Measurements from ENCODE around the gene NUF2. TPM values are rescaled to one million over a fixed set of nuclear protein-coding genes. Genes with fewer than 3 reads are reported as not detected.

Gene NUF2
- total and polyA plus RNA-seq, 2 of the 8 experiments (the other 6 are each of a cell fraction or from before 2014, with no cell fraction given) = 12.1 to 28.3 TPM

DNA sequence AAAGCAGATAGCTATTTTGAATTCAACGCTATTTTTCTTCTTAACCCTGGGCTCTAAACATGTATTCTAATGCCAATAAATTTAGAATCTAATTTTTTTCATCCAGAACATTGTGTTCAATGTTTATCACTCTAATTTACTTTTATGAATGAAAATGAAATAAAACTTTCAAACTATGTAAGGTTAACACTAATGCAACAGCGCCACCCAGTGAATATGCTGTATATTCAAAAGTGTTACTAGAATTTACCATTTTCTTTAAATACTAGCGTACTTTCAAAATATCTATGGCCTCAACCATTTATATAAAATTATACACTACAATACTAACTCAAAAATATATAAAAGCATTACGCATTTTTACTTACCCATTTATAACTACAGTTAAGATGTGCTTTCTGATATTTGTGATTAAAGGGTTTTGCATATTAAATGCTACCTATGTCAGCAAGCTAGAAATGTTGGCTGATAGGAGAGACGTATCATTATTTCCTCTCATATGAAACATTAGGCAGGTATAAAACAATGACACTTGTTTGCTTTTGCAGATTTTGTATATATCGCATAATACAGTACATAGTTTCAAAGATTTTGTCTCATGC is 5.9 kb upstream of the NUF2 start:
- H3K4ac ChIP-seq (replicated peaks; ENCODE audit: insufficient read length, low read depth, low read length) = no peak overlapping the region
- no peak for TF ChIP-seq SUZ12 (IDR thresholded peaks at IDR 0.05; ENCODE audit: low read length)
- peak in 1 of 2 experiments; percentile 75 for TF ChIP-seq RAD21 (IDR thresholded peaks at IDR 0.05 in 1 of 2, conservative IDR thresholded peaks at IDR 0.05 in 1 of 2; ENCODE audit: low read depth in 2 of 2, low read length in 2 of 2)
- TF ChIP-seq, protein P1, sequence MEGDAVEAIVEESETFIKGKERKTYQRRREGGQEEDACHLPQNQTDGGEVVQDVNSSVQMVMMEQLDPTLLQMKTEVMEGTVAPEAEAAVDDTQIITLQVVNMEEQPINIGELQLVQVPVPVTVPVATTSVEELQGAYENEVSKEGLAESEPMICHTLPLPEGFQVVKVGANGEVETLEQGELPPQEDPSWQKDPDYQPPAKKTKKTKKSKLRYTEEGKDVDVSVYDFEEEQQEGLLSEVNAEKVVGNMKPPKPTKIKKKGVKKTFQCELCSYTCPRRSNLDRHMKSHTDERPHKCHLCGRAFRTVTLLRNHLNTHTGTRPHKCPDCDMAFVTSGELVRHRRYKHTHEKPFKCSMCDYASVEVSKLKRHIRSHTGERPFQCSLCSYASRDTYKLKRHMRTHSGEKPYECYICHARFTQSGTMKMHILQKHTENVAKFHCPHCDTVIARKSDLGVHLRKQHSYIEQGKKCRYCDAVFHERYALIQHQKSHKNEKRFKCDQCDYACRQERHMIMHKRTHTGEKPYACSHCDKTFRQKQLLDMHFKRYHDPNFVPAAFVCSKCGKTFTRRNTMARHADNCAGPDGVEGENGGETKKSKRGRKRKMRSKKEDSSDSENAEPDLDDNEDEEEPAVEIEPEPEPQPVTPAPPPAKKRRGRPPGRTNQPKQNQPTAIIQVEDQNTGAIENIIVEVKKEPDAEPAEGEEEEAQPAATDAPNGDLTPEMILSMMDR (IDR thresholded peaks at IDR 0.05; ENCODE audit: control extremely low read depth in 1 of 3, insufficient read depth in 1 of 3, low read depth in 1 of 3, low read length in 3 of 3) = peak in 2 of 3 experiments; percentile 29 to 49; a peak in 2 of 4 replicates
- H2BK120ac ChIP-seq (replicated peaks; ENCODE audit: low read depth, low read length) = no peak overlapping the region
- H3K23ac ChIP-seq (ENCODE audit: insufficient read length) = no peak overlapping the region
- no peak overlapping the region for H3K27ac ChIP-seq (ENCODE audit: low read depth, low read length)
- no peaks in the 10 kb centered on the region for H3K79me1 ChIP-seq (ENCODE audit: low read depth, low read length)
- no peak overlapping the region for H2AK5ac ChIP-seq (ENCODE audit: low read depth, low read length)
- no peak overlapping the region for H4K91ac ChIP-seq (replicated peaks; ENCODE audit: insufficient read length, low read length)
- H2BK20ac ChIP-seq (ENCODE audit: low read length) = no peak overlapping the region
- no peak overlapping the region for H3K14ac ChIP-seq (ENCODE audit: insufficient read length)
- H3K27me3 ChIP-seq (replicated peaks in 1 of 4; ENCODE audit: control insufficient read depth in 3 of 4, extremely low read depth in 1 of 4, insufficient read depth in 3 of 4, low read length in 3 of 4) = no peaks in the 10 kb centered on the region
- H3K56ac ChIP-seq (replicated peaks; ENCODE audit: insufficient read length, low read depth, low read length) = no peak overlapping the region
- no peaks in the 10 kb centered on the region; a peak in 2 of 8 replicates for H3K36me3 ChIP-seq (ENCODE audit: control insufficient read depth in 2 of 4, insufficient read depth in 4 of 4, low read length in 3 of 4)
- H2BK5ac ChIP-seq (ENCODE audit: low read depth, low read length) = no peak overlapping the region
- FAIRE-seq (no peak), DNase-seq (ENCODE audit: low read depth in 1 of 2, low spot score in 2 of 2) (no peak)
- ChIA-PET CTCF (ENCODE audit: partially characterized antibody) (interaction anchor here (0.7 to 6.4 kb wide), 37 partner anchors 8 to 742 kb away, joined by 3 to 86 read pairs (median 6); partner anchors contain the start of genes CCDC190, RGS4 and RGS5), POLR2A (ENCODE audit: partially characterized antibody) (interaction anchor here (0.9 kb wide), 1 partner anchor 244 kb away, joined by 5 read pairs; no protein-coding TSS in a partner anchor)
- no peak overlapping the region for H2AFZ ChIP-seq (ENCODE audit: low read length)
- H2BK12ac ChIP-seq (ENCODE audit: low read depth, low read length) = no peak overlapping the region
- WGBS, 2 experiments (ENCODE audit: extremely low coverage in 1 of 2, insufficient coverage in 1 of 2, insufficient read length in 1 of 2, insufficient replicate concordance in 2 of 2, low coverage in 1 of 2, low lambda C conversion rate in 2 of 2, missing lambda C conversion rate in 1 of 2) = 45 to 100% methylated on average over 2 to 6 of the region's 6 CpGs
- H4K20me1 ChIP-seq (replicated peaks in 1 of 2; ENCODE audit: control insufficient read depth in 1 of 2, insufficient read depth in 2 of 2, low read length in 2 of 2) = peaks cover 2 to 4% of the 10 kb centered on the region in 2 experiments
- H3K4me1 ChIP-seq (replicated peaks in 1 of 4; ENCODE audit: control insufficient read depth in 3 of 4, insufficient read depth in 4 of 4, low read length in 3 of 4) = peaks cover 0 to 1% (median 0%) of the 10 kb centered on the region in 4 experiments; a peak in 1 of 7 replicates
- no peak overlapping the region for H4K8ac ChIP-seq (ENCODE audit: extremely low read depth, insufficient read depth, low read length)
- H3K4me3 ChIP-seq (ENCODE audit: extremely low read depth in 1 of 4, insufficient read depth in 2 of 4, low read depth in 3 of 4, low read length in 4 of 4) = no peak overlapping the region
- no peak overlapping the region for H3K9ac ChIP-seq (replicated peaks in 1 of 4; ENCODE audit: extremely low read depth in 1 of 4, low read depth in 3 of 4, low read length in 3 of 4)
- H3K4me2 ChIP-seq (ENCODE audit: insufficient read depth in 1 of 2, low read depth in 2 of 2, low read length in 2 of 2) = no peak overlapping the region
- peaks cover 2% of the 10 kb centered on the region; the same call in 1 of the 2 replicates for H3K23me2 ChIP-seq (ENCODE audit: low read depth, low read length)
- no peak overlapping the region for H4K5ac ChIP-seq (ENCODE audit: insufficient read length, low read depth, low read length)
- H3K79me2 ChIP-seq (ENCODE audit: control insufficient read depth in 1 of 2, insufficient read depth in 2 of 2, low read length in 2 of 2) = peaks cover 0 to 3% of the 10 kb centered on the region in 2 experiments; a peak in 1 of 4 replicates
- no peaks in the 10 kb centered on the region for H3K9me3 ChIP-seq (ENCODE audit: insufficient read depth in 2 of 2, low read depth in 1 of 2, low read length in 1 of 2)
- no peak overlapping the region for H2BK15ac ChIP-seq (ENCODE audit: low read length)
- H3K18ac ChIP-seq (ENCODE audit: extremely low read depth, low read length) = no peak overlapping the region

All from H1 (cell line).